Gastroesophageal sphincter (tissue), 4 donors: ENCODE measurements around the gene CTNNBL1. TPM values are rescaled to one million over a fixed set of nuclear protein-coding genes. Genes with fewer than 3 reads are reported as not detected.
"Not testable (repeated sequence)": the region's sequence is repeated elsewhere in the genome, so short reads cannot be mapped to it uniquely, and the experiment has no call there.

Experiments
- ATAC-seq: fragments of 150-250 bp; one replicate; pipeline ENCODE4 v1.9.1; 2016; ENCODE audit warnings: mild to moderate bottlenecking, moderate library complexity
- H3K27ac ChIP-seq, 4 donors: fragments of 200-600 bp; sonication (generic) in 3 of 4; 1 replicate in 3 of 4; 2 replicates in 1 of 4; pipeline ENCODE4 v1.5.1; 2016 to 2019
- H3K27me3 ChIP-seq: fragments of 200-600 bp; sonication (generic); one replicate; pipeline ENCODE4 v1.5.1; 2019
- H3K36me3 ChIP-seq, 2 donors: fragments of 200-600 bp; sonication (generic); one replicate each; pipeline ENCODE4 v1.5.1; 2019; ENCODE audit warnings: control low read depth in 1 of 2
- H3K4me1 ChIP-seq, 3 donors: fragments of 200-600 bp; sonication (generic); 1 replicate in 2 of 3; 2 replicates in 1 of 3; pipeline ENCODE4 v1.5.1; 2016 to 2019; ENCODE audit warnings: control low read depth in 2 of 3
- H3K4me3 ChIP-seq, 2 donors: fragments of 200-600 bp; sonication (generic); one replicate each; pipeline ENCODE4 v1.5.1; 2019; ENCODE audit warnings: mild to moderate bottlenecking in 1 of 2, moderate library complexity in 1 of 2
- H3K9me3 ChIP-seq, 3 donors: fragments of 200-600 bp; sonication (generic); one replicate each; pipeline ENCODE4 v1.5.1; 2017 to 2019; ENCODE audit warnings: control low read depth in 2 of 3
- EP300 ChIP-seq: sonication (generic); formaldehyde crosslinking; IDR thresholded peaks from one replicate; pipeline ENCODE4 v1.6.1; 2017; ENCODE audit warnings: antibody characterized with exemption, mild to moderate bottlenecking
- POLR2A ChIP-seq, 2 donors: fragments of 450-650 bp; IDR thresholded peaks; one replicate each; pipeline ENCODE4 v1.6.1; 2017; ENCODE audit warnings: antibody characterized with exemption in 2 of 2, mild to moderate bottlenecking in 2 of 2, moderate library complexity in 1 of 2
- POLR2AphosphoS5 ChIP-seq: sonication (generic); formaldehyde crosslinking; IDR thresholded peaks from one replicate; pipeline ENCODE4 v1.6.1; 2017; ENCODE audit warnings: antibody characterized with exemption
- WGBS, 2 donors: methylation state at CpG; one replicate each; pipeline ENCODE4 v1.1.5; 2018; ENCODE audit warnings: low coverage in 1 of 2; 5-methylcytosine and 5-hydroxymethylcytosine counted together
- total RNA-seq, 4 donors: library from RNA; depleted of rRNA; stranded (reverse); fragments of >200 nt; gene quantifications; one replicate each; pipeline ENCODE4 v1.1.0, GENCODE V29; 2016
- TF ChIP-seq, protein P1 (sequence below), 4 experiments: fragments of 200-600 bp in 2 of 4; fragments of 450-650 bp in 2 of 4; sonication (generic) in 1 of 4; IDR thresholded peaks; one replicate each; pipeline ENCODE4 v1.5.1; 2017 to 2019; ENCODE audit warnings: antibody characterized with exemption in 4 of 4, mild to moderate bottlenecking in 2 of 4, moderate library complexity in 2 of 4

Gene CTNNBL1
- total RNA-seq, 4 donors from 2014 or later: 43.8 to 58.4 (median 47.1) TPM

DNA sequence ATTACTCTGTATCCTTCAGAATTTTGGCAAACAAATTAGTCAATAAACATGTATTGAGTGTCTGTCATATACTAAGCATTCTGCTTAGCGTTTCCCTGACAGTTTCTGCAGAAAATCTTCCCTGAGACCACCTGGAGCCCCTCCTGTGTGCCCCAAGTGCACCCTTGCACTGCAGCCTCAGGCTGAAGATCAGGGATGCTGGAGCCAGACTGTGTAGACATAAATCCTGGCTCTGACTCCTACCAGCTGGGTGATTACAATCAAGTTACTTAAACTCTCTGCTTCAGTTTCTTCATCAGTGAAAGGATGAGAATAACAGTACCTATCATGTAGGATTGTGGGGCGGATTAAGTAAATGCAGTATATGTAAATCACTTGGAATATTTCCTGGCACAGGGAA lies 155.7 kb downstream of the CTNNBL1 start:
- no peak for ATAC-seq
- peaks cover 0 to 94% of the 10 kb centered on the region in 2 donors for H3K36me3 ChIP-seq
- no peak overlapping the region for H3K27ac ChIP-seq
- H3K4me1 ChIP-seq: no peaks in the 10 kb centered on the region
- no peak overlapping the region for H3K4me3 ChIP-seq
- 55 to 83% methylated on average over 2 of the region's 2 CpGs for WGBS, 2 donors
- no peaks in the 10 kb centered on the region for H3K27me3 ChIP-seq
- no peaks in the 10 kb centered on the region for H3K9me3 ChIP-seq
- TF ChIP-seq POLR2A (IDR thresholded peaks at IDR 0.05): no peak
- no peak for TF ChIP-seq EP300

DNA sequence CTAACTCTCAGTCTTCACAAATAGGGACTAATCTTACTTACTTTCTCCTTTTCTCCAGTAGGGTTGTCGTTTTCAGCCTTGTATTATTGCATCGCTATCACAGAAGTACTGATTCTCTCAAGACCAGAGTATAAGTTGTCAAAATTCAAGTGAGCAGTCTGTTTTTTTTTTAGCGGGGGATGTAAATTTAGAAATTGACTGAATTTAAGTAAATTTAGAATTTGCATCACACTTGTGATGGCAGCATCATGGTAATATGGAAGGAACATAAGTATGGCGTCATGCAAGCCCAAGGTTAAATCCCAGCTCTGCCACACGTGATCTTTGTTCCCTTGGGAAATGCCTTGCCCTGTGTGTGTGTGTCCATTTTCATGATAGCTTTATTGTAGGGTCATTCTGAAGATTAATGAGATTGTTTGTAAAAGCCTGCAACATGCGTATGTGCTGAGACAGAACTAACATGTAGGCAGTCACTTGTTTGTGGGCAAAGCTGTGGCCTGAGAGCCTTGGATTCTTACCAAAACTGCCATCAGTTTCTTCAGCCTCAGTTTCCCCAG lies 156.3 kb downstream of the CTNNBL1 start:
- WGBS, 2 donors: 92 to 93% methylated on average over 4 to 6 of the region's 6 CpGs

DNA sequence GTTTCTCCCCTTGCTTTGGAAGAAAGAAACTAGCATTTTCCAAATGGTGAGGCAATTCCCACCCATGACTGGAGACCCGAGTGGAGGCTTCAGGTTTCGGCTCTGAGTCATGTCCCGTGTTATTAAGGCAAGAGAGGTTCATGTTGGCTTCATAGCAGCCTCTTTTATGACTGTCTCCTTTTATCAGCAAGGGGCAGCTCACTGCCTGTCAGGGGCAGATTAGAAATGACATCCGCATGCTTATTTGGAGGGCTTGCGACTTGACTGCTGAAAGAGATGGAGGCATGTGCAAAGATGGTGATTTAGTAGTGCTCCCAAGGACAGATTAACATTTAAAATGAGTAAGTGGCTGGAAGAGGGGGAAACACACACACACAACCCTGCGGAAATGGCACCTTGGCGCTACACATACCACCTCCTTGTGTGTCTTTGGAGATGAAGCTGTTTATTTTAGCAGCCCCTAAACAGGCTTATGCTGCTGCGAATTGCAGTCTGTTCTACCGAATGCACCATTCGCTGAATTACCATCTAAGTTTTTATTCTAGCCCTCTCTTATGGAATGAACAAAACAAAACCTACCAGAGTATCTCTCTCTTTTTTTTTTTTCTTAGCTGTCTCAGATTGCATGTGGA lies 157.0 kb downstream of the CTNNBL1 start:
- Histone ChIP-seq H3K4me3 (no peak overlapping the region), H3K9me3 (no peaks in the 10 kb centered on the region), H3K36me3 (peaks cover 0 to 92% of the 10 kb centered on the region in 2 donors), H3K4me1 (no peaks in the 10 kb centered on the region), H3K27ac (no peak overlapping the region), H3K27me3 (no peaks in the 10 kb centered on the region)
- TF ChIP-seq POLR2AphosphoS5: no peak
- TF ChIP-seq, protein P1, sequence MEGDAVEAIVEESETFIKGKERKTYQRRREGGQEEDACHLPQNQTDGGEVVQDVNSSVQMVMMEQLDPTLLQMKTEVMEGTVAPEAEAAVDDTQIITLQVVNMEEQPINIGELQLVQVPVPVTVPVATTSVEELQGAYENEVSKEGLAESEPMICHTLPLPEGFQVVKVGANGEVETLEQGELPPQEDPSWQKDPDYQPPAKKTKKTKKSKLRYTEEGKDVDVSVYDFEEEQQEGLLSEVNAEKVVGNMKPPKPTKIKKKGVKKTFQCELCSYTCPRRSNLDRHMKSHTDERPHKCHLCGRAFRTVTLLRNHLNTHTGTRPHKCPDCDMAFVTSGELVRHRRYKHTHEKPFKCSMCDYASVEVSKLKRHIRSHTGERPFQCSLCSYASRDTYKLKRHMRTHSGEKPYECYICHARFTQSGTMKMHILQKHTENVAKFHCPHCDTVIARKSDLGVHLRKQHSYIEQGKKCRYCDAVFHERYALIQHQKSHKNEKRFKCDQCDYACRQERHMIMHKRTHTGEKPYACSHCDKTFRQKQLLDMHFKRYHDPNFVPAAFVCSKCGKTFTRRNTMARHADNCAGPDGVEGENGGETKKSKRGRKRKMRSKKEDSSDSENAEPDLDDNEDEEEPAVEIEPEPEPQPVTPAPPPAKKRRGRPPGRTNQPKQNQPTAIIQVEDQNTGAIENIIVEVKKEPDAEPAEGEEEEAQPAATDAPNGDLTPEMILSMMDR (IDR thresholded peaks at IDR 0.05): no peak
- no peak for TF ChIP-seq POLR2A (IDR thresholded peaks at IDR 0.05)
- no peak for TF ChIP-seq EP300
- WGBS, 2 donors: 72 to 92% methylated on average over 3 to 10 of the region's 10 CpGs
- ATAC-seq: no peak

More for the DNA sequence above, 156.3 kb downstream of the CTNNBL1 start:
- ATAC-seq: no peak
- Histone ChIP-seq H3K4me3 (no peak overlapping the region), H3K27ac (no peak overlapping the region), H3K36me3 (peaks cover 0 to 93% of the 10 kb centered on the region in 2 donors), H3K9me3 (no peaks in the 10 kb centered on the region), H3K27me3 (no peaks in the 10 kb centered on the region), H3K4me1 (no peaks in the 10 kb centered on the region)
- no peak for TF ChIP-seq EP300
- TF ChIP-seq POLR2A (IDR thresholded peaks at IDR 0.05): no peak
- TF ChIP-seq, protein P1 (IDR thresholded peaks at IDR 0.05): no peak
- TF ChIP-seq POLR2AphosphoS5: no peak

DNA sequence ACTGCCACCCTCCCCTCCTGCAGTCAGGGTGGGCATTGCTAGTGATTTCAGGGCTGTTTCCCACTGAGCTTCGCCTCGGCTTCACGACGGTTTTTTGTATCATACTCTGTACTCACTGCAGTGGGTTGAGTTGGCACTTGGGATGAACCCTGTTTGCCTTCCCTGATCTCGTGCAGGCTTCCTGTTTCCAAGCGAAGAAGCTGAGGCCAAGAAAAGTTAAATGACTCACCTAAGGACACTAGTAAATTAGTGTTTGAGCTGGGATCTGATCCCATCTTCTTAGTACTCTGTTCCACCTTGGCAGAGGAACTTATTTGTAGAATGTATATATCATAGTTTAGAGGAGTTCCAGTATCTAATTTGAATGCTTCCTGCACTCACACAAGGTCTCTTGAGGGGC lies 158.8 kb downstream of the CTNNBL1 start:
- 91 to 92% methylated on average over 4 of the region's 6 CpGs for WGBS, 2 donors
- Histone ChIP-seq H3K27ac (no peak overlapping the region), H3K36me3 (peaks cover 0 to 89% of the 10 kb centered on the region in 2 donors), H3K9me3 (no peaks in the 10 kb centered on the region), H3K27me3 (no peaks in the 10 kb centered on the region), H3K4me1 (no peaks in the 10 kb centered on the region), H3K4me3 (no peak overlapping the region)
- TF ChIP-seq EP300 (no peak), POLR2AphosphoS5 (no peak), POLR2A (IDR thresholded peaks at IDR 0.05) (no peak)
- TF ChIP-seq, protein P1 (IDR thresholded peaks at IDR 0.05): no peak
- ATAC-seq: no peak

DNA sequence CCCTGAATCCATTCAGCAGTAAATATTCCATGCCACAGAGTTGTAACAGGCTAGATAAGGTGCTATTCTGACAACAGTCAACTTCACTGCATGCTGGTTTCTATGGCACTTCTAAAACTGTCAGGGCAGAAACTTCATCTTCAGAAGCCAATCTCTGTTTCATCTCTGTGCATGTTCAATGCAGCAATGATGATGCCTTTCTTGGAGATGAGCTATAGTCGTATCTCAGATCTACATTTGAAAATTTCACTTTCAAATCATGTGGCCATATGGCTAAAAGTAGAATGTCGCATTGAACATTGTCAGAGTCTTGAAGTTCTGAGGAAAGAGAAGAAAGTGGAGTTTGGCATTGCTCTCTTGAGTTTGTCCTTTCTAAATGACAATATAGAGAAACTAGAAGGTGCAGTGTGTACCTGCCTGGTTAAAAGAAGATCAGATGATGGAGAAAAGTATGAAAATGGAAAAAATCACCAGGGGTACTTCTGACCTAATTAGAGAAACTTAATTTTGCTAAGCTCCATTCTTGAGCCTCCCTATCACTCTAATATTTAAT lies 160.1 kb downstream of the CTNNBL1 start:
- Histone ChIP-seq H3K36me3 (peaks cover 0 to 84% of the 10 kb centered on the region in 2 donors), H3K4me3 (no peak overlapping the region), H3K9me3 (no peaks in the 10 kb centered on the region), H3K27me3 (no peaks in the 10 kb centered on the region), H3K4me1 (no peaks in the 10 kb centered on the region), H3K27ac (no peak overlapping the region)
- TF ChIP-seq POLR2A (IDR thresholded peaks at IDR 0.05) (no peak), EP300 (no peak), POLR2AphosphoS5 (no peak)
- TF ChIP-seq, protein P1 (IDR thresholded peaks at IDR 0.05): no peak
- WGBS, 2 donors: 92 to 95% methylated on average over 2 of the region's 2 CpGs
- no peak for ATAC-seq

DNA sequence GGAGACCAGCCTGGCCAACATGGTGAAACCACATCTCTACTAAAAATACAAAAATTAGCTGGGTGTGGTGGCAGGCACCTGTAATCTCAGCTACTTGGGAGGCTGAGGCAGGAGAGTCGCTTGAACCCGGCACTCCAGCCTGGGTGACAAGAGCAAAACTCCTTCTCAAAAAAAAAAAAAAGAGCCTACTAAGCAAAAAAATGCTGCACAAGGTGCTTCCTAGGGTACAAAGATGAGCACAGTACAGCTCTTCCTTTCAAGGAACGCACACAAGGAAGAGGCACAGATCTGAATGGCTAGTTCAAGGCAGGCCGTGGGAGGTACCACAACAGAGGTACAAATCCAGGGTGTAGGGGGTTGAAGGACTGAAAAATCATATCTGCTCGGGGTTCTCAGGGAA lies 162.2 kb downstream of the CTNNBL1 start:
- not testable (repeated sequence) for ATAC-seq, H3K9me3 ChIP-seq, H3K27ac ChIP-seq, H3K4me1 ChIP-seq, H3K27me3 ChIP-seq, H3K4me3 ChIP-seq
- peaks cover 0 to 81% of the 10 kb centered on the region in 2 donors for H3K36me3 ChIP-seq
- WGBS, 2 donors: 89 to 100% methylated on average over 2 to 5 of the region's 5 CpGs
